ENCODE measurements around the gene GJD3.
"Not testable (repeated sequence)": the region's sequence is repeated elsewhere in the genome, so short reads cannot be mapped to it uniquely, and the experiment has no call there.

The GJD3 gene

GRCh38 chr17:40374821-40375498, 10.4 kb upstream of the GJD3 start:
- H2AFZ ChIP-seq (ENCODE audit: low read length), result no peak overlapping the region
- H3K4me2 ChIP-seq (ENCODE audit: low read depth, low read length), result no peak overlapping the region
- H3K9me3 ChIP-seq (replicated peaks; ENCODE audit: insufficient read depth, low read length), result no peaks in the 10 kb centered on the region
- H3K4me3 ChIP-seq (ENCODE audit: low read length), result no peak overlapping the region
- H4K20me1 ChIP-seq (ENCODE audit: insufficient read depth, low read length), result no peaks in the 10 kb centered on the region
- H3F3A ChIP-seq (ENCODE audit: insufficient read depth, low read length), result no peaks in the 10 kb centered on the region
- peaks cover 5% of the 10 kb centered on the region; the same call in 1 of the 2 replicates for H3K4me1 ChIP-seq (ENCODE audit: low read length)
- no peaks in the 10 kb centered on the region for H3K79me2 ChIP-seq (ENCODE audit: low read length)
- no peak for TF ChIP-seq CTCF (IDR thresholded peaks at IDR 0.05; ENCODE audit: low read length)
- no peak for TF ChIP-seq EZH2phosphoT487 (IDR thresholded peaks at IDR 0.05; ENCODE audit: low read length)
- no peak for TF ChIP-seq EZH2 (optimal IDR thresholded peaks at IDR 0.05; ENCODE audit: low read depth, low read length)
- no peaks in the 10 kb centered on the region for H3K27me3 ChIP-seq (replicated peaks; ENCODE audit: insufficient read depth, low read length)
- DNase-seq, result no peak
- no peaks in the 10 kb centered on the region for H3K9me2 ChIP-seq (replicated peaks; ENCODE audit: insufficient read depth, low read length)
- H3K27ac ChIP-seq (ENCODE audit: low read length), result no peak overlapping the region
- H3K9ac ChIP-seq (ENCODE audit: low read length), result no peak overlapping the region
- H3K36me3 ChIP-seq (replicated peaks; ENCODE audit: insufficient read depth, low read length), result no peaks in the 10 kb centered on the region

- TF ChIP-seq CTCF (IDR thresholded peaks at IDR 0.05; ENCODE audit: low read length) (no peak), EZH2 (optimal IDR thresholded peaks at IDR 0.05; ENCODE audit: low read depth, low read length) (no peak), EZH2phosphoT487 (IDR thresholded peaks at IDR 0.05; ENCODE audit: low read length) (no peak)
- Histone ChIP-seq H3K4me1 (ENCODE audit: low read length) (peaks cover 5% of the 10 kb centered on the region; the same call in 1 of the 2 replicates), H3K4me2 (ENCODE audit: low read depth, low read length) (no peak overlapping the region), H3K9me2 (replicated peaks; ENCODE audit: insufficient read depth, low read length) (no peaks in the 10 kb centered on the region), H3F3A (ENCODE audit: insufficient read depth, low read length) (no peaks in the 10 kb centered on the region), H4K20me1 (ENCODE audit: insufficient read depth, low read length) (no peaks in the 10 kb centered on the region), H3K9me3 (replicated peaks; ENCODE audit: insufficient read depth, low read length) (no peaks in the 10 kb centered on the region), H3K27me3 (replicated peaks; ENCODE audit: insufficient read depth, low read length) (no peaks in the 10 kb centered on the region), H3K9ac (ENCODE audit: low read length) (no peak overlapping the region), H3K79me2 (ENCODE audit: low read length) (no peaks in the 10 kb centered on the region), H2AFZ (ENCODE audit: low read length) (no peak overlapping the region), H3K36me3 (replicated peaks; ENCODE audit: insufficient read depth, low read length) (no peaks in the 10 kb centered on the region), H3K27ac (ENCODE audit: low read length) (no peak overlapping the region), H3K4me3 (ENCODE audit: low read length) (no peak overlapping the region)
- no peak for DNase-seq
Measured at GRCh38 chr17:40373999-40374398, 9.5 kb upstream of the GJD3 start.

- Histone ChIP-seq H3K4me1 (ENCODE audit: low read length) (peaks cover 5% of the 10 kb centered on the region; the same call in 1 of the 2 replicates), H2AFZ (ENCODE audit: low read length) (no peak overlapping the region), H3K36me3 (replicated peaks; ENCODE audit: insufficient read depth, low read length) (no peaks in the 10 kb centered on the region), H3F3A (ENCODE audit: insufficient read depth, low read length) (no peaks in the 10 kb centered on the region), H3K4me3 (ENCODE audit: low read length) (no peak overlapping the region), H3K9ac (ENCODE audit: low read length) (no peak overlapping the region), H3K9me3 (replicated peaks; ENCODE audit: insufficient read depth, low read length) (no peaks in the 10 kb centered on the region), H3K9me2 (replicated peaks; ENCODE audit: insufficient read depth, low read length) (no peaks in the 10 kb centered on the region), H3K27ac (ENCODE audit: low read length) (no peak overlapping the region), H3K27me3 (replicated peaks; ENCODE audit: insufficient read depth, low read length) (no peaks in the 10 kb centered on the region), H3K79me2 (ENCODE audit: low read length) (no peaks in the 10 kb centered on the region), H4K20me1 (ENCODE audit: insufficient read depth, low read length) (no peaks in the 10 kb centered on the region), H3K4me2 (ENCODE audit: low read depth, low read length) (no peak overlapping the region)
- TF ChIP-seq EZH2 (optimal IDR thresholded peaks at IDR 0.05; ENCODE audit: low read depth, low read length) (no peak), EZH2phosphoT487 (IDR thresholded peaks at IDR 0.05; ENCODE audit: low read length) (no peak), CTCF (IDR thresholded peaks at IDR 0.05; ENCODE audit: low read length) (no peak)
- DNase-seq, result no peak
Measured at GRCh38 chr17:40373324-40373723, 8.8 kb upstream of the GJD3 start.

GRCh38 chr17:40372644-40373043, 8.1 kb upstream of the GJD3 start:
- DNase-seq, result peak; percentile 33
- H3K4me1 ChIP-seq (ENCODE audit: low read length); H3K9ac ChIP-seq (ENCODE audit: low read length); H2AFZ ChIP-seq (ENCODE audit: low read length); H3K27me3 ChIP-seq (replicated peaks; ENCODE audit: insufficient read depth, low read length); H3K79me2 ChIP-seq (ENCODE audit: low read length); H3F3A ChIP-seq (ENCODE audit: insufficient read depth, low read length); H3K27ac ChIP-seq (ENCODE audit: low read length); H3K9me2 ChIP-seq (replicated peaks; ENCODE audit: insufficient read depth, low read length); H3K4me2 ChIP-seq (ENCODE audit: low read depth, low read length); H3K4me3 ChIP-seq (ENCODE audit: low read length); H4K20me1 ChIP-seq (ENCODE audit: insufficient read depth, low read length); H3K9me3 ChIP-seq (replicated peaks; ENCODE audit: insufficient read depth, low read length); H3K36me3 ChIP-seq (replicated peaks; ENCODE audit: insufficient read depth, low read length): not testable (repeated sequence)

Measured in MM.1S (cell line).